ENCODE results near the gene XPNPEP1. TPM values are rescaled to one million over a fixed set of nuclear protein-coding genes. Genes with fewer than 3 reads are reported as not detected.

The XPNPEP1 gene
- total RNA-seq, 1 experiment from 2014 or later, result 71.3 TPM

DNA sequence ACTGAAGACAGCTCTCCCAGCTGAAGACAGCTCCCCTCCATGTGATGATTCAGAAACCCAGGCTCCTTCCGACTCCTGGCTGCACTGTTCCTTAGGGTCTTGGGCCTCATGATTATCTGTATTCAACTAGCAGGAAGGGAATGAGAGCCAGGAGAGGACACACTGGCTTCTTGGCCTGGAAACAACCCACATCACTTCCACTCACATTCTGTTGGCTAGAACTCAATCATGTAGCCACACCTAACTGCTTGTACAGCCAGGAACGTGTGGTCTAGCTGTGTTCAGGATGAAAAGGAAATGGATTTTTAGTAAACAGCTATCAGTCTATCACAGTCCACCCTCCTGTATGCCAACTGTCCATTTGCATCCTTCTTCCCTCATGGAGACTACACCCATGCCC, 30.5 kb upstream of the XPNPEP1 start:
- WGBS (ENCODE audit: extremely low coverage, insufficient read length, low lambda C conversion rate), result no CpG with 5 or more reads among the region's 2 CpGs
- H3K27ac Mint-ChIP-seq, result no peak overlapping the region

More for the DNA sequence above, 30.5 kb upstream of the XPNPEP1 start:
- TF ChIP-seq, protein P1, sequence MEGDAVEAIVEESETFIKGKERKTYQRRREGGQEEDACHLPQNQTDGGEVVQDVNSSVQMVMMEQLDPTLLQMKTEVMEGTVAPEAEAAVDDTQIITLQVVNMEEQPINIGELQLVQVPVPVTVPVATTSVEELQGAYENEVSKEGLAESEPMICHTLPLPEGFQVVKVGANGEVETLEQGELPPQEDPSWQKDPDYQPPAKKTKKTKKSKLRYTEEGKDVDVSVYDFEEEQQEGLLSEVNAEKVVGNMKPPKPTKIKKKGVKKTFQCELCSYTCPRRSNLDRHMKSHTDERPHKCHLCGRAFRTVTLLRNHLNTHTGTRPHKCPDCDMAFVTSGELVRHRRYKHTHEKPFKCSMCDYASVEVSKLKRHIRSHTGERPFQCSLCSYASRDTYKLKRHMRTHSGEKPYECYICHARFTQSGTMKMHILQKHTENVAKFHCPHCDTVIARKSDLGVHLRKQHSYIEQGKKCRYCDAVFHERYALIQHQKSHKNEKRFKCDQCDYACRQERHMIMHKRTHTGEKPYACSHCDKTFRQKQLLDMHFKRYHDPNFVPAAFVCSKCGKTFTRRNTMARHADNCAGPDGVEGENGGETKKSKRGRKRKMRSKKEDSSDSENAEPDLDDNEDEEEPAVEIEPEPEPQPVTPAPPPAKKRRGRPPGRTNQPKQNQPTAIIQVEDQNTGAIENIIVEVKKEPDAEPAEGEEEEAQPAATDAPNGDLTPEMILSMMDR (conservative IDR thresholded peaks at IDR 0.05), result no peak
- H3K9ac ChIP-seq (ENCODE audit: extremely low read depth, insufficient read length, low read length), result no peak overlapping the region
- no peak overlapping the region for H4K8ac ChIP-seq (replicated peaks; ENCODE audit: insufficient read length, low read depth, low read length)
- H3K9me3 Mint-ChIP-seq, result no peaks in the 10 kb centered on the region
- no peaks in the 10 kb centered on the region for H3K4me1 ChIP-seq (ENCODE audit: insufficient read depth, low read length)
- peaks cover 2 to 8% of the 10 kb centered on the region in 2 experiments; a peak in 3 of 4 replicates for H3K4me1 Mint-ChIP-seq
- H3K27ac ChIP-seq (ENCODE audit: insufficient read length, low read depth, low read length), result no peak overlapping the region
- H2BK15ac ChIP-seq (ENCODE audit: low read depth, low read length), result no peak overlapping the region
- H4K5ac ChIP-seq (ENCODE audit: insufficient read length, low read depth, low read length), result no peak overlapping the region
- no peaks in the 10 kb centered on the region for H3K23me2 ChIP-seq (ENCODE audit: insufficient read length, low read depth, low read length, poor library complexity, severe bottlenecking)
- no peak overlapping the region for H3K4me2 ChIP-seq (ENCODE audit: insufficient read depth, insufficient read length, low read length)
- no peak overlapping the region for H2BK5ac ChIP-seq (ENCODE audit: insufficient read length, low read length)
- H3K4ac ChIP-seq (ENCODE audit: low read depth, low read length), result no peak overlapping the region
- H3K79me1 ChIP-seq (ENCODE audit: insufficient read depth, low read depth, low read length, poor library complexity, severe bottlenecking), result no peaks in the 10 kb centered on the region
- no peak overlapping the region for H4K91ac ChIP-seq (ENCODE audit: insufficient read length, low read depth, low read length)
- no peak overlapping the region for H3K14ac ChIP-seq (ENCODE audit: insufficient read depth, low read length)
- no peak overlapping the region for H2BK12ac ChIP-seq (ENCODE audit: insufficient read length, low read depth, low read length)
- no peak overlapping the region for H3T11ph ChIP-seq (ENCODE audit: low read length)
- no peaks in the 10 kb centered on the region for H3K27me3 ChIP-seq (ENCODE audit: insufficient read depth, low read length)
- no peaks in the 10 kb centered on the region for H4K20me1 ChIP-seq (ENCODE audit: control insufficient read depth, insufficient read depth, insufficient read length)
- H3K36me3 Mint-ChIP-seq (ENCODE audit: insufficient read depth in 1 of 3, low read depth in 3 of 3), result no peaks in the 10 kb centered on the region; a peak in 2 of 7 replicates
- no peak overlapping the region for H2AFZ ChIP-seq (ENCODE audit: low read length)
- no peak for DNase-seq
- H3K23ac ChIP-seq (ENCODE audit: insufficient read length, low read depth, low read length), result no peak overlapping the region
- H2AK5ac ChIP-seq (ENCODE audit: insufficient read length, low read length), result no peak overlapping the region
- no peaks in the 10 kb centered on the region for H3K79me2 ChIP-seq (ENCODE audit: insufficient read depth, low read length)
- no peak overlapping the region for H3K18ac ChIP-seq (ENCODE audit: insufficient read length, low read depth, low read length)
- no peaks in the 10 kb centered on the region for H3K9me3 ChIP-seq (ENCODE audit: control insufficient read depth, low read depth, low read length)
- no peak overlapping the region for H2BK120ac ChIP-seq (ENCODE audit: low read depth, low read length, poor library complexity, severe bottlenecking)
- no peak overlapping the region for H3K4me3 Mint-ChIP-seq
- H2BK20ac ChIP-seq (ENCODE audit: low read depth, low read length, poor library complexity, severe bottlenecking), result no peak overlapping the region
- H3K56ac ChIP-seq (ENCODE audit: insufficient read length, low read depth, low read length), result no peak overlapping the region
- no peaks in the 10 kb centered on the region; the same call in none of the 2 replicates for H3K27me3 Mint-ChIP-seq (ENCODE audit: low read depth)

All from H9 (cell line).